Hepatocyte (in vitro differentiated cells): Measurements from ENCODE around the gene NGFR.

ENCODE experiments used
- CTCF ChIP-seq: fragments of 200-600 bp; sonication (generic); IDR thresholded peaks from 2 replicates; pipeline ENCODE4 v1.5.1; 2016; ENCODE audit warnings: antibody characterized with exemption, mild to moderate bottlenecking; ENCODE audit not compliant: poor library complexity
- EZH2 ChIP-seq: fragments of 200-600 bp; sonication (generic); IDR thresholded peaks from 2 replicates; pipeline ENCODE4 v1.6.1; 2016; ENCODE audit warnings: antibody characterized with exemption, mild to moderate bottlenecking, borderline replicate concordance
- EZH2phosphoT487 ChIP-seq: fragments of 200-600 bp; sonication (generic); IDR thresholded peaks from one replicate; pipeline ENCODE4 v1.6.1; 2018; ENCODE audit warnings: antibody characterized with exemption, mild to moderate bottlenecking, low read depth, moderate library complexity; ENCODE audit not compliant: unreplicated experiment, severe bottlenecking

DNA sequence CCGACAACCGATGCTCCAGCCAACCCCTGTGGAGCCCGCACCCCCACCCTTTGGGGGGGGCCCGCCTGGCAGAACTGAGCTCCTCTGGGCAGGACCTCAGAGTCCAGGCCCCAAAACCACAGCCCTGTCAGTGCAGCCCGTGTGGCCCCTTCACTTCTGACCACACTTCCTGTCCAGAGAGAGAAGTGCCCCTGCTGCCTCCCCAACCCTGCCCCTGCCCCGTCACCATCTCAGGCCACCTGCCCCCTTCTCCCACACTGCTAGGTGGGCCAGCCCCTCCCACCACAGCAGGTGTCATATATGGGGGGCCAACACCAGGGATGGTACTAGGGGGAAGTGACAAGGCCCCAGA, 17.9 kb downstream of the NGFR start:
- TF ChIP-seq CTCF (no peak), EZH2phosphoT487 (no peak), EZH2 (no peak)
